Muscle layer of duodenum (tissue), 2 donors: Measurements from ENCODE around the gene ROR2.

Experiments
- H3K27ac ChIP-seq: one replicate; pipeline ENCODE4 v1.7.0; 2013; ENCODE audit warnings: mild to moderate bottlenecking, low read length
- H3K27me3 ChIP-seq: one replicate; pipeline ENCODE4 v1.7.0; 2013; ENCODE audit warnings: low read depth, mild to moderate bottlenecking, control low read depth, low read length
- H3K36me3 ChIP-seq, 2 donors: one replicate each; pipeline ENCODE4 v1.7.0; 2013; ENCODE audit warnings: low read length in 2 of 2, control low read depth in 1 of 2, mild to moderate bottlenecking in 1 of 2; ENCODE audit not compliant: insufficient read depth in 2 of 2, control insufficient read depth in 1 of 2
- H3K4me1 ChIP-seq, 2 donors: one replicate each; pipeline ENCODE4 v1.7.0; 2013; ENCODE audit warnings: low read length in 2 of 2, mild to moderate bottlenecking in 2 of 2, control low read depth in 1 of 2, moderate library complexity in 1 of 2; ENCODE audit not compliant: insufficient read depth in 2 of 2, control insufficient read depth in 1 of 2
- H3K4me3 ChIP-seq, 2 donors: one replicate each; pipeline ENCODE4 v1.7.0; 2013; ENCODE audit warnings: low read length in 2 of 2, low read depth in 1 of 2, mild to moderate bottlenecking in 1 of 2
- H3K9me3 ChIP-seq, 2 donors: one replicate each; pipeline ENCODE4 v1.7.0; 2013; ENCODE audit warnings: low read length in 2 of 2, control low read depth in 1 of 2, mild to moderate bottlenecking in 1 of 2; ENCODE audit not compliant: control insufficient read depth in 1 of 2
- donor health status: healthy.

The ROR2 gene

GRCh38 chr9:91946653-91947488 is 3.2 kb downstream of the ROR2 start:
- peaks cover 6 to 27% of the 10 kb centered on the region in 2 donors for H3K4me1 ChIP-seq
- H3K27me3 ChIP-seq = peaks cover 17% of the 10 kb centered on the region
- peak overlapping the region; percentile 87 for H3K27ac ChIP-seq
- peaks cover 0 to under 1% of the 10 kb centered on the region in 2 donors for H3K9me3 ChIP-seq
- H3K36me3 ChIP-seq = no peaks in the 10 kb centered on the region
- peak overlapping the region; percentile 22 to 41 for H3K4me3 ChIP-seq

DNA sequence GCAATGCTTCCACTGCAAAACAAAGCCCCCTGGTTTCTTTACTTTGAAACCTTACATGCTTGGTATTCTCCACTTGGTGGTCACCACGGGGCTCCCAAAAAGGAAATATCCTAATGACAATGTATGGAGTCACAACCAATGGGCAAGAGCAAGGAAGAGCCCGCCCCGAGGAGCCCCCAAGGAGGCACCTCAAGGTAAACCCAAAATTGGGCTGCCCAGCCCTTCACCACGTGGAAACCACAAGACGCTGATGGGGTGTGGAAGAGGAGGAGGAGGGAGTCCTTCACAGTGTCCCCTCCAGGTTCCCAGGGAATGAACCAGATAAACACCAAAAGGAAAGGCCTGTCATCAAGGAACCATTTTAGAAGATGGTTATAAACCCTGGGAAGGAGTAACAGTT is 3.8 kb downstream of the ROR2 start:
- H3K36me3 ChIP-seq = no peaks in the 10 kb centered on the region
- peak overlapping the region; percentile 87 for H3K27ac ChIP-seq
- H3K9me3 ChIP-seq = no peaks in the 10 kb centered on the region
- peaks cover 4 to 22% of the 10 kb centered on the region in 2 donors for H3K4me1 ChIP-seq
- peaks cover 17% of the 10 kb centered on the region for H3K27me3 ChIP-seq
- peak overlapping the region; percentile 22 to 41 for H3K4me3 ChIP-seq

DNA sequence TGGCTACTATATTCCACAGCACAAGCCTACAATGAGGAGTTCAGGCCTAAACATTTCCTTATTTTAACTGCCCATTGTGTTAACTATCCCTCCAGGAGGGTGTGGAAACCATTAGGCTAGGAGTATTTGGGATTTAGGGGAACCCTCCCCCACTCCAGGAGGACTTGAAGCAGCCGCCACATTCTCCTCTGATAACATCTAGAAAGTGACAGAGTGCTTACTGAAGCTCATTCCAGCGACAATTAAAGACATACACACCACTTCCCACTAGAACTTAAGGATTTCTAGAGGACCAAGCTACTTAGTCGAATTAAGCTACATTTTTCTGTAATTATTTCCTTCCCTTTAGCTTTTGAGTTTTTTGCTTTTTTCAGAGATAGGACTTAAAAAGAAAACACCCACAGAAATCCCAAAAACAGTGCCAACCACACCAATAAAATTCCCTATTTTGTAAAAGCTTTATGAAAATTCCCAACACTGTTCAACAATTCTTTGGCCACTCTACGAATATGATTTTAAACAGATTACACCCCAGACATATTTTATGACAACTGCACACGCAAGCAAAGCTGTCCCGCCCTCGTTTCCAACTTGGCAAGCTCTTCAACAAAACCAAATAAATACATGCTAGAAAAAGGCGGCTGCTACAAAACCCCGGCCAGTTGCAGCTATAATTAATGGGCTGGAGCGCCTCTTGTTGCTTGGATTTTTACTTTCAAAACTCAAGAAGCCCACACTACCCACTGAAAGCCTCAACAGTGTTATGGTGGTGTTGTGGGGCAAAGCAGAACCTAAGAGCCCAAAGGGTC is 4.5 kb downstream of the ROR2 start:
- Histone ChIP-seq H3K9me3 (no peaks in the 10 kb centered on the region), H3K27ac (peak overlapping the region; percentile 87), H3K27me3 (peaks cover 11% of the 10 kb centered on the region), H3K36me3 (no peaks in the 10 kb centered on the region), H3K4me1 (peaks cover 3 to 15% of the 10 kb centered on the region in 2 donors), H3K4me3 (peak overlapping the region; percentile 22 to 41)

DNA sequence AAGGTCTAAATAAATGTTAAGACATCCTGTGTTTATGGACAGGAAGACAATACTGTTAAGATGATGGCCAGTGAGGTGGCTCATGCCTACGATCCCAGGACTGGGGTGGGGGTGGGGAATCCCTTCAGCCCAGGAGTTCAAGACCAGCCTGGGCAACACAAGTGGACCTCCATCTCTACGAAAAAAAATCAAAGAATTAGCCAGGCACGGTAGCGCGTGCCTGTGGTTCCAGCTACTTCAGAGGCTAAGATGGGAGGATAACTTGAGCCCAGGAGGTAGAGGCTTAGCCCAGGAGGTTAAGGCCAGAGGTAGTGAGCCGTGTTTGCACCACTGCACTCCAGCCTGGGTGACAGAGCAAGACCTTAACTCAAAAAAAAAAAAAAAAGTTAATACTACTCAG is 5.3 kb downstream of the ROR2 start:
- Histone ChIP-seq H3K9me3 (no peaks in the 10 kb centered on the region), H3K4me1 (peaks cover 3 to 15% of the 10 kb centered on the region in 2 donors), H3K27ac (peak overlapping the region; percentile 46), H3K4me3 (no peak overlapping the region), H3K36me3 (no peaks in the 10 kb centered on the region), H3K27me3 (peaks cover 9% of the 10 kb centered on the region)

GRCh38 chr9:91943478-91944470 is 6.3 kb downstream of the ROR2 start:
- H3K27ac ChIP-seq = peak overlapping the region; percentile 46
- H3K36me3 ChIP-seq = no peaks in the 10 kb centered on the region
- no peaks in the 10 kb centered on the region for H3K9me3 ChIP-seq
- H3K4me3 ChIP-seq = no peak overlapping the region
- peaks cover 3 to 15% of the 10 kb centered on the region in 2 donors for H3K4me1 ChIP-seq
- peaks cover 9% of the 10 kb centered on the region for H3K27me3 ChIP-seq

DNA sequence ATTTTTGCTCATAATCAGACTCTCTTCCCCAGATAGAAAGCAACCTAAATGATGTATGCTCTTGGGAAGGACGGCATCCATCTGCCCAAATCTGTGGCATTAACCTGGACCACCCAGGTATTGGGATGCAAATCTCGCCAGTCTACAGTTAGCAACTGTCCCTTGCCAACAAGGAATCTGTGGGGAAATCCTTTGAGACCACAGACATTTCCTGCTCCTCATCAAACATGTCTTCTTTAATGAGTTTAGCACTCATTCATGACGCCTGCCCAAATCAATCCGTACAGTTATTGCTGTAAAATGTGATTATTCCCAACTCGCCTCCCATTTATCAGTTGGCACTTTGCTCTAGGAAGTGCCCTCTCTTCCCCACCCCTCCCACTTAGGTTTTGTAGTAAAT is 7.8 kb downstream of the ROR2 start:
- H3K36me3 ChIP-seq = no peaks in the 10 kb centered on the region
- H3K9me3 ChIP-seq = no peaks in the 10 kb centered on the region
- no peak overlapping the region for H3K27ac ChIP-seq
- H3K4me1 ChIP-seq = peaks cover 3 to 13% of the 10 kb centered on the region in 2 donors
- no peak overlapping the region for H3K4me3 ChIP-seq
- H3K27me3 ChIP-seq = no peaks in the 10 kb centered on the region

GRCh38 chr9:91939978-91940377 is 10.1 kb downstream of the ROR2 start:
- Histone ChIP-seq H3K27ac (peak overlapping the region; percentile 12), H3K9me3 (no peaks in the 10 kb centered on the region), H3K27me3 (no peaks in the 10 kb centered on the region), H3K4me3 (no peak overlapping the region), H3K36me3 (no peaks in the 10 kb centered on the region), H3K4me1 (peaks cover 0 to 26% of the 10 kb centered on the region in 2 donors)

DNA sequence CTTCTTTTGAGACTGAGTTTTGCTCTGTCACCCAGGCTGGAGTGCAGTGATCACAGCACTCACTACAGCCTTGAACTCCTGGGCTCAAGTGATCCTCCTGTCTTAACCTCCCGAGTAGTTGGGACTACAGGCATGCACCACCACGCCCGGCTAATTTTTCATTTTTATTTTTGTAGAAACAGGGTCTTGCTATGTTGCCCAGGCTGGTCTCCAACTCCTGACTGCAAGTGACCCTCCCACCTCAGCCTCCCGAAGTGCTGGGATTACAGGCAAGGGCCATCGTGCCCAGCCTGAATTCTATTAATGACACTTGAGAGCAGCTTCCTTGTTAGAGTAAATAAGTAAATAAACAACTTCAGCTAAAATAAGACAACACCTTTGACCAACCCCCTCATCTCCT is 12.3 kb downstream of the ROR2 start:
- peaks cover 0 to 26% of the 10 kb centered on the region in 2 donors for H3K4me1 ChIP-seq
- no peaks in the 10 kb centered on the region for H3K27me3 ChIP-seq
- no peak overlapping the region for H3K27ac ChIP-seq

DNA sequence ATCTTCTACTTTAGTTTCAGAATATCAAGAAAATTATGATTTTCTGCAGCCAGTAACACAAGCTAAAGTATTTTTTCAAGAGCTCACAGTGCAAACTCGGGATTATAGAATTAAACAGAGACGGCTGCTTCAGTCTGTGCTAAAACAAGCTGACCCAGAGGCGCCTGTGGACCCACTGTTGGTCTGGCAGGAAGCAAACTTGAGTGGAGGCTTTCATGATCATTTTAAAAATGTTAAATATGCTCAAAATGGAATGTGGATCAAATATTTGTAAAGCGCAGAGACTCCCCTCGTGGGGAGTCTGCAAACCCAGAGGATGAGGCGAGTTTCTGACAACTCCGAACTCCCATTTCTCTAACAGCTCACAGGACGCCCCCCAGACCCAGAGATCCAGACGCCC is 13.0 kb downstream of the ROR2 start:
- no peak overlapping the region for H3K4me3 ChIP-seq
- H3K27ac ChIP-seq = no peak overlapping the region
- peaks cover 0 to 26% of the 10 kb centered on the region in 2 donors for H3K4me1 ChIP-seq
- H3K27me3 ChIP-seq = no peaks in the 10 kb centered on the region
- H3K36me3 ChIP-seq = no peaks in the 10 kb centered on the region
- H3K9me3 ChIP-seq = no peaks in the 10 kb centered on the region

More for the DNA sequence above, 12.3 kb downstream of the ROR2 start:
- no peaks in the 10 kb centered on the region for H3K36me3 ChIP-seq
- H3K4me3 ChIP-seq = no peak overlapping the region
- no peaks in the 10 kb centered on the region for H3K9me3 ChIP-seq

GRCh38 chr9:91935805-91936514 is 14.1 kb downstream of the ROR2 start:
- Histone ChIP-seq H3K9me3 (peaks cover 7 to 8% of the 10 kb centered on the region in 2 donors), H3K27ac (peak overlapping the region; percentile 71), H3K27me3 (no peaks in the 10 kb centered on the region), H3K36me3 (no peaks in the 10 kb centered on the region), H3K4me3 (no peak overlapping the region), H3K4me1 (peaks cover 0 to 26% of the 10 kb centered on the region in 2 donors)
